Measurements from ENCODE around the gene INPP5D.

Gene INPP5D

DNA sequence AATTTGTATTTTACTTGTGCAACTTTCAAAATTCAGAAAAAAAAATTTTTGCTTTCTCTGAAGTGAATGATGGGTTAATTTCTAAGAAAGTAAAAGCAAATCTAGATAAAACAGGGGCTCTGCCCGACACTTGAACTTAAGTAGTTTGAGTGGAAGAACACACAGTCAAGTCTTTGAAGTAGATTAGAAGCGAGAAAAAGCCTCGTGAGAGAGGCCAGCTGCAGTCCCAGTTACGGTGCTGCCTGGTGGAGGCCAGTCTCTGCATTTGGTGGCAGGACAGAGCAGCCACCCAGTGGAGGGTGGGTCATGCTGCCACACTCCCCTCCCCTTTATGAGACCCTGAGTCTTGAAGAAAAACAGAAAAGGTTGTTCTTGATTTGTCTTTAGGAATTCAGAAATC, 81.8 kb downstream of the INPP5D start:
- ATAC-seq = no peak

DNA sequence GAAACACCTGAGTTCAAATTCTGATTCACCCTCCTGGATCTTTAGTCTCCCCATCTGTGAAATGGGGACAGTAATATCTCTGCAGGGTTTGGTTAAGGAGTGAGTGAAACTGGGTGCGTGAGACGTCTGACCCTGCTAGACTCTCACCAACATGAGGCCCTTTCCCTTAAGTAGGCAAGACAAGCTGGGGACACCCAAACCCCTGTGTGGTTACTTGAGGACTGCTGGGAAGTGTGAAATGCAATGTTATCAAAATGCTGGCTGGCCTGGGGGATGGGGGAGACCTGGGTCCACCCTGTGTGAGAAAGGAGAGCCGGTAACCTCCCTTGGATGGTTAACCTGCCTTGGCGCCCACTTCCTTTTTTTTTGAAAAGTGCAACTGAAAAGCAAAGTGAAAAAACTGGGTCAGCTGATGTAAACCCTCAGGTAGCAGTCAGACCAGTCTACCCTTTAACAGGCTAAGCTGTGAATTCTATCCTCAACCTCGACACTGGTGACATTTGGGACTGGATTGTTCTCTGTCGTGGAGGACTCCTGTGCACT, 82.3 kb downstream of the INPP5D start:
- no peak for ATAC-seq
- TF ChIP-seq, protein P1, sequence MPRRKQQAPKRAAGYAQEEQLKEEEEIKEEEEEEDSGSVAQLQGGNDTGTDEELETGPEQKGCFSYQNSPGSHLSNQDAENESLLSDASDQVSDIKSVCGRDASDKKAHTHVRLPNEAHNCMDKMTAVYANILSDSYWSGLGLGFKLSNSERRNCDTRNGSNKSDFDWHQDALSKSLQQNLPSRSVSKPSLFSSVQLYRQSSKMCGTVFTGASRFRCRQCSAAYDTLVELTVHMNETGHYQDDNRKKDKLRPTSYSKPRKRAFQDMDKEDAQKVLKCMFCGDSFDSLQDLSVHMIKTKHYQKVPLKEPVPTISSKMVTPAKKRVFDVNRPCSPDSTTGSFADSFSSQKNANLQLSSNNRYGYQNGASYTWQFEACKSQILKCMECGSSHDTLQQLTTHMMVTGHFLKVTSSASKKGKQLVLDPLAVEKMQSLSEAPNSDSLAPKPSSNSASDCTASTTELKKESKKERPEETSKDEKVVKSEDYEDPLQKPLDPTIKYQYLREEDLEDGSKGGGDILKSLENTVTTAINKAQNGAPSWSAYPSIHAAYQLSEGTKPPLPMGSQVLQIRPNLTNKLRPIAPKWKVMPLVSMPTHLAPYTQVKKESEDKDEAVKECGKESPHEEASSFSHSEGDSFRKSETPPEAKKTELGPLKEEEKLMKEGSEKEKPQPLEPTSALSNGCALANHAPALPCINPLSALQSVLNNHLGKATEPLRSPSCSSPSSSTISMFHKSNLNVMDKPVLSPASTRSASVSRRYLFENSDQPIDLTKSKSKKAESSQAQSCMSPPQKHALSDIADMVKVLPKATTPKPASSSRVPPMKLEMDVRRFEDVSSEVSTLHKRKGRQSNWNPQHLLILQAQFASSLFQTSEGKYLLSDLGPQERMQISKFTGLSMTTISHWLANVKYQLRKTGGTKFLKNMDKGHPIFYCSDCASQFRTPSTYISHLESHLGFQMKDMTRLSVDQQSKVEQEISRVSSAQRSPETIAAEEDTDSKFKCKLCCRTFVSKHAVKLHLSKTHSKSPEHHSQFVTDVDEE (CRISPR knock-in tag; IDR thresholded peaks at IDR 0.05) = no peak
- TF ChIP-seq ZC3H10 (CRISPR knock-in tag; IDR thresholded peaks at IDR 0.05) = no peak

More for the DNA sequence above, 81.8 kb downstream of the INPP5D start:
- TF ChIP-seq ZFP3 (CRISPR knock-in tag; IDR thresholded peaks at IDR 0.05) (no peak), PPARA (CRISPR knock-in tag; IDR thresholded peaks at IDR 0.05; ENCODE audit: borderline replicate concordance) (no peak), ZNF8 (CRISPR knock-in tag; IDR thresholded peaks at IDR 0.05) (no peak), SNAI2 (CRISPR knock-in tag; IDR thresholded peaks at IDR 0.05) (no peak), TOX (CRISPR knock-in tag; IDR thresholded peaks at IDR 0.05; ENCODE audit: borderline replicate concordance) (no peak), ZFP30 (CRISPR knock-in tag; IDR thresholded peaks at IDR 0.05) (no peak), BACH2 (CRISPR knock-in tag; IDR thresholded peaks at IDR 0.05; ENCODE audit: borderline replicate concordance) (no peak)
- TF ChIP-seq, protein P1 (CRISPR knock-in tag; IDR thresholded peaks at IDR 0.05) = no peak

DNA sequence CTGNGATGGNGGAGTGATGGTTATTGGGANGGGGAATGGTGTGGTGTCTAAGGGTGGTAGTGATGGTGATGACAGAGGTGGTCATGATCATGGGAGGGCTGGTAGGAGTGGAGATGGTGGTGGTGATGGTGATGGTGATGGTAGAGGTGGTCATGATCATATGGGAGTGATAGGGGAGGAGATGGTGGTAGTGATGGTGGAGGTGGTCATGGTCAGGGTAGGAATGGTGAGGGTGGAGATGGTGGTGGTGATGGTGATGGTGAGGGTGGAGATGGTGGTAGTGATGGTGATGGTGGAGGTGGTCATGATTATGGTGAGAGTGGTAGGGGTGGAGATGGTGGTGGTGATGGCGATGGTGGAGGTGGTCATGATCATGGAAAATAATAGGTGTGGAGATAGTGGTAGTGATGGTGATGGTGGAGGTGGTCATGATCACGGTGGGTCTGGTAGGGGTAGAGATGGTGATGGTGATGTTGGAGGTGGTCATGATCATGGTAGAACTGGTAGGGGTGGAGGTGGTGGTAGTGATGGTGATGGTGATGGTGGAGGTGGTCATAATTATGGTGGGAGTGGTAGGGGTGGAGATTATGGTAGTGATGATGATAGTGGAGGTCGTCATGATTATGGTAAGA, 83.7 kb downstream of the INPP5D start:
- no peak for ATAC-seq
- no peak for TF ChIP-seq TOX (CRISPR knock-in tag; IDR thresholded peaks at IDR 0.05; ENCODE audit: borderline replicate concordance)
- no peak for TF ChIP-seq RARB (CRISPR knock-in tag; IDR thresholded peaks at IDR 0.05)
- TF ChIP-seq ZNF8 (CRISPR knock-in tag; IDR thresholded peaks at IDR 0.05) = no peak
- TF ChIP-seq, protein P2, sequence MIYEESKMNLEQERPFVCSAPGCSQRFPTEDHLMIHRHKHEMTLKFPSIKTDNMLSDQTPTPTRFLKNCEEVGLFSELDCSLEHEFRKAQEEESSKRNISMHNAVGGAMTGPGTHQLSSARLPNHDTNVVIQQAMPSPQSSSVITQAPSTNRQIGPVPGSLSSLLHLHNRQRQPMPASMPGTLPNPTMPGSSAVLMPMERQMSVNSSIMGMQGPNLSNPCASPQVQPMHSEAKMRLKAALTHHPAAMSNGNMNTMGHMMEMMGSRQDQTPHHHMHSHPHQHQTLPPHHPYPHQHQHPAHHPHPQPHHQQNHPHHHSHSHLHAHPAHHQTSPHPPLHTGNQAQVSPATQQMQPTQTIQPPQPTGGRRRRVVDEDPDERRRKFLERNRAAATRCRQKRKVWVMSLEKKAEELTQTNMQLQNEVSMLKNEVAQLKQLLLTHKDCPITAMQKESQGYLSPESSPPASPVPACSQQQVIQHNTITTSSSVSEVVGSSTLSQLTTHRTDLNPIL (CRISPR knock-in tag; IDR thresholded peaks at IDR 0.05; ENCODE audit: low read depth) = no peak
- no peak for TF ChIP-seq CSDC2 (CRISPR knock-in tag; IDR thresholded peaks at IDR 0.05)
- TF ChIP-seq, protein P1 (CRISPR knock-in tag; IDR thresholded peaks at IDR 0.05) = no peak
- TF ChIP-seq ARNTL (CRISPR knock-in tag; IDR thresholded peaks at IDR 0.05; ENCODE audit: borderline replicate concordance, low read depth) = no peak
- TF ChIP-seq ZNF565 (CRISPR knock-in tag; conservative IDR thresholded peaks at IDR 0.05; ENCODE audit: low read depth) = no peak
- no peak for TF ChIP-seq ZNF70 (CRISPR knock-in tag; IDR thresholded peaks at IDR 0.05)
- no peak for TF ChIP-seq GLIS3 (CRISPR knock-in tag; IDR thresholded peaks at IDR 0.05)
- no peak for TF ChIP-seq SNAI2 (CRISPR knock-in tag; IDR thresholded peaks at IDR 0.05)
- no peak for TF ChIP-seq ZC3H10 (CRISPR knock-in tag; IDR thresholded peaks at IDR 0.05)
- no peak for TF ChIP-seq BACH2 (CRISPR knock-in tag; IDR thresholded peaks at IDR 0.05; ENCODE audit: borderline replicate concordance)
- TF ChIP-seq OSR1 (CRISPR knock-in tag; IDR thresholded peaks at IDR 0.05) = no peak
- TF ChIP-seq PATZ1 (CRISPR knock-in tag; IDR thresholded peaks at IDR 0.05; ENCODE audit: borderline replicate concordance) = no peak
- TF ChIP-seq ISL1 (CRISPR knock-in tag; IDR thresholded peaks at IDR 0.05) = no peak
- TF ChIP-seq CSRNP3 (CRISPR knock-in tag; IDR thresholded peaks at IDR 0.05) = no peak
- no peak for TF ChIP-seq ZFP3 (CRISPR knock-in tag; IDR thresholded peaks at IDR 0.05)

Measured in SK-N-SH treated with all-trans-retinoic acid at 6 μM for 48 hours (cell line).